Body of pancreas (tissue), 4 donors: Measurements from ENCODE around the gene MAB21L4.

Experiments
- CTCF ChIP-seq, 7 experiments: fragments of 450-650 bp in 4 of 7; fragments of 200-600 bp in 3 of 7; sonication (generic) in 3 of 7; IDR thresholded peaks; one replicate each; pipeline ENCODE4 v1.5.1; 2016 to 2019; ENCODE audit warnings: antibody characterized with exemption in 7 of 7
- POLR2A ChIP-seq, 3 donors: fragments of 450-650 bp; IDR thresholded peaks; one replicate each; pipeline ENCODE4 v1.6.1; 2016; ENCODE audit warnings: antibody characterized with exemption in 3 of 3, mild to moderate bottlenecking in 2 of 3

- TF ChIP-seq POLR2A (IDR thresholded peaks at IDR 0.05) = no peak
- TF ChIP-seq CTCF (IDR thresholded peaks at IDR 0.05) = no peak
Observed at GRCh38 chr2:240900141-240900860, 4.3 kb upstream of the MAB21L4 start.
